HUES48 (cell line): ENCODE measurements around the gene IGSF9B.

ENCODE experiments used
- H3K27ac ChIP-seq: one replicate; pipeline ENCODE4 v1.7.0; 2013; ENCODE audit warnings: low read depth, low read length, inconsistent platforms
- H3K27me3 ChIP-seq: 2 replicates; pipeline ENCODE4 v1.6.1; 2013; ENCODE audit warnings: mild to moderate bottlenecking, low read length; ENCODE audit not compliant: control insufficient read depth, insufficient read depth
- H3K36me3 ChIP-seq: 2 replicates; pipeline ENCODE4 v1.6.1; 2013; ENCODE audit warnings: low read length; ENCODE audit not compliant: control insufficient read depth, insufficient read depth
- H3K4me1 ChIP-seq: 2 replicates; pipeline ENCODE4 v1.6.1; 2013; ENCODE audit warnings: mild to moderate bottlenecking, low read length; ENCODE audit not compliant: control insufficient read depth, insufficient read depth
- H3K4me3 ChIP-seq: 2 replicates; pipeline ENCODE4 v1.5.1; 2013; ENCODE audit warnings: mild to moderate bottlenecking, low read depth, low read length
- H3K9ac ChIP-seq: 2 replicates; pipeline ENCODE4 v1.6.1; 2013; ENCODE audit warnings: mild to moderate bottlenecking, low read depth, low read length, moderate library complexity
- H3K9me3 ChIP-seq: 2 replicates; pipeline ENCODE4 v1.6.1; 2013; ENCODE audit warnings: low read length; ENCODE audit not compliant: control insufficient read depth, insufficient read depth

IGSF9B gene

GRCh38 chr11:133995066-133995465, 38.3 kb upstream of the IGSF9B start:
- no peaks in the 10 kb centered on the region for H3K4me1 ChIP-seq
- H3K27ac ChIP-seq, result no peak overlapping the region
- H3K36me3 ChIP-seq, result no peaks in the 10 kb centered on the region
- H3K9ac ChIP-seq, result no peak overlapping the region
- no peaks in the 10 kb centered on the region for H3K9me3 ChIP-seq
- no peaks in the 10 kb centered on the region for H3K27me3 ChIP-seq
- no peak overlapping the region for H3K4me3 ChIP-seq

- Histone ChIP-seq H3K9ac (no peak overlapping the region), H3K27ac (no peak overlapping the region), H3K9me3 (no peaks in the 10 kb centered on the region), H3K36me3 (no peaks in the 10 kb centered on the region), H3K4me1 (no peaks in the 10 kb centered on the region), H3K27me3 (no peaks in the 10 kb centered on the region), H3K4me3 (no peak overlapping the region)
Measured at GRCh38 chr11:133993921-133994320, 37.2 kb upstream of the IGSF9B start.

GRCh38 chr11:133993107-133993506, 36.3 kb upstream of the IGSF9B start:
- Histone ChIP-seq H3K9ac (no peak overlapping the region), H3K4me3 (no peak overlapping the region), H3K36me3 (no peaks in the 10 kb centered on the region), H3K27me3 (no peaks in the 10 kb centered on the region), H3K9me3 (no peaks in the 10 kb centered on the region), H3K4me1 (no peaks in the 10 kb centered on the region), H3K27ac (no peak overlapping the region)

- Histone ChIP-seq H3K4me3 (no peak overlapping the region), H3K9me3 (no peaks in the 10 kb centered on the region), H3K4me1 (no peaks in the 10 kb centered on the region), H3K9ac (no peak overlapping the region), H3K27ac (no peak overlapping the region), H3K27me3 (no peaks in the 10 kb centered on the region), H3K36me3 (no peaks in the 10 kb centered on the region)
Measured at GRCh38 chr11:133992121-133992520, 35.4 kb upstream of the IGSF9B start.

- no peak overlapping the region for H3K27ac ChIP-seq
- no peaks in the 10 kb centered on the region for H3K9me3 ChIP-seq
Measured at GRCh38 chr11:133991101-133991500, 34.3 kb upstream of the IGSF9B start.

GRCh38 chr11:133990501-133990900, 33.7 kb upstream of the IGSF9B start:
- Histone ChIP-seq H3K27ac (no peak overlapping the region), H3K9ac (no peak overlapping the region), H3K4me1 (no peaks in the 10 kb centered on the region), H3K36me3 (no peaks in the 10 kb centered on the region), H3K9me3 (no peaks in the 10 kb centered on the region), H3K27me3 (no peaks in the 10 kb centered on the region), H3K4me3 (no peak overlapping the region)

More at GRCh38 chr11:133991101-133991500, 34.3 kb upstream of the IGSF9B start:
- no peak overlapping the region for H3K4me3 ChIP-seq
- no peaks in the 10 kb centered on the region for H3K4me1 ChIP-seq
- no peaks in the 10 kb centered on the region for H3K27me3 ChIP-seq
- no peak overlapping the region for H3K9ac ChIP-seq
- no peaks in the 10 kb centered on the region for H3K36me3 ChIP-seq

GRCh38 chr11:133988686-133989410, 32.1 kb upstream of the IGSF9B start:
- Histone ChIP-seq H3K4me3 (no peak overlapping the region), H3K4me1 (no peaks in the 10 kb centered on the region), H3K27ac (no peak overlapping the region), H3K9me3 (no peaks in the 10 kb centered on the region), H3K9ac (no peak overlapping the region), H3K36me3 (no peaks in the 10 kb centered on the region), H3K27me3 (no peaks in the 10 kb centered on the region)

- Histone ChIP-seq H3K4me1 (no peaks in the 10 kb centered on the region), H3K27ac (no peak overlapping the region), H3K4me3 (no peak overlapping the region), H3K27me3 (no peaks in the 10 kb centered on the region), H3K9me3 (no peaks in the 10 kb centered on the region), H3K36me3 (no peaks in the 10 kb centered on the region), H3K9ac (no peak overlapping the region)
Measured at GRCh38 chr11:133987171-133987570, 30.4 kb upstream of the IGSF9B start.

GRCh38 chr11:133985981-133986944, 29.5 kb upstream of the IGSF9B start:
- no peaks in the 10 kb centered on the region for H3K9me3 ChIP-seq
- H3K27ac ChIP-seq, result no peak overlapping the region
- no peaks in the 10 kb centered on the region for H3K36me3 ChIP-seq
- H3K27me3 ChIP-seq, result no peaks in the 10 kb centered on the region
- H3K4me1 ChIP-seq, result no peaks in the 10 kb centered on the region
- no peak overlapping the region for H3K9ac ChIP-seq
- H3K4me3 ChIP-seq, result no peak overlapping the region

GRCh38 chr11:133984828-133985227, 28.1 kb upstream of the IGSF9B start:
- H3K27me3 ChIP-seq, result no peaks in the 10 kb centered on the region

More at GRCh38 chr11:133984828-133985227, 28.1 kb upstream of the IGSF9B start:
- Histone ChIP-seq H3K9ac (no peak overlapping the region), H3K4me3 (no peak overlapping the region), H3K27ac (no peak overlapping the region), H3K36me3 (no peaks in the 10 kb centered on the region), H3K4me1 (no peaks in the 10 kb centered on the region), H3K9me3 (no peaks in the 10 kb centered on the region)
